ENCODE results near the gene FAAP20.

Gene FAAP20

GRCh38 chr1:2175681-2176454, 18.7 kb downstream of the FAAP20 start:
- Histone ChIP-seq H3K9me3 (ENCODE audit: control insufficient read depth, low read length) (no peaks in the 10 kb centered on the region), H3K4me1 (ENCODE audit: control insufficient read depth, insufficient read depth, low read length) (no peaks in the 10 kb centered on the region), H3K36me3 (ENCODE audit: control insufficient read depth, insufficient read depth, low read length) (peaks cover 3% of the 10 kb centered on the region), H3K4me3 (ENCODE audit: insufficient read depth, low read depth, low read length) (no peak overlapping the region), H3K27me3 (ENCODE audit: control insufficient read depth, insufficient read depth, low read length, poor library complexity, severe bottlenecking) (no peaks in the 10 kb centered on the region), H3K27ac (ENCODE audit: insufficient read depth, low read depth, low read length, poor library complexity, severe bottlenecking) (no peak overlapping the region)
- WGBS, 2 experiments, result 95% methylated on average over 42 of the region's 42 CpGs

DNA sequence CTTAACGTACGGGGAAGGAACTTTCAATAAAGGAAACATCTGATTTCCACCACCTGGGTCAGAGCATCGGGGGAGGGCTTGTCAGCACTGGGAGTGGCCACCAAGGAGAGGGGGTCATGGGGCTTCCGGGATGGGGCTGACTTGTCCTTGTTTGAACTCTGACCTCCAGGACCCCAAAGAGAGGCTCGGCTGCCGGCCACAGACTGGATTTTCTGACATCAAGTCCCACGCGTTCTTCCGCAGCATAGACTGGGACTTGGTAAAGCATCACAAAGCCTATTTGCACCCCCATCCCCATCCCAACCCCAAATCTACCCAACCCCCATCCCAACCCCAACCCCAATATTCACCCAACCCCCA, 19.5 kb downstream of the FAAP20 start:
- no peaks in the 10 kb centered on the region for H3K4me1 ChIP-seq (ENCODE audit: control insufficient read depth, insufficient read depth, low read length)
- no peaks in the 10 kb centered on the region for H3K9me3 ChIP-seq (ENCODE audit: control insufficient read depth, low read length)
- H3K36me3 ChIP-seq (ENCODE audit: control insufficient read depth, insufficient read depth, low read length), result peaks cover 3% of the 10 kb centered on the region
- no peak overlapping the region for H3K27ac ChIP-seq (ENCODE audit: insufficient read depth, low read depth, low read length, poor library complexity, severe bottlenecking)
- no peaks in the 10 kb centered on the region for H3K27me3 ChIP-seq (ENCODE audit: control insufficient read depth, insufficient read depth, low read length, poor library complexity, severe bottlenecking)
- no peak overlapping the region for H3K4me3 ChIP-seq (ENCODE audit: insufficient read depth, low read depth, low read length)
- WGBS, 2 experiments, result 95 to 96% methylated on average over 9 of the region's 9 CpGs

DNA sequence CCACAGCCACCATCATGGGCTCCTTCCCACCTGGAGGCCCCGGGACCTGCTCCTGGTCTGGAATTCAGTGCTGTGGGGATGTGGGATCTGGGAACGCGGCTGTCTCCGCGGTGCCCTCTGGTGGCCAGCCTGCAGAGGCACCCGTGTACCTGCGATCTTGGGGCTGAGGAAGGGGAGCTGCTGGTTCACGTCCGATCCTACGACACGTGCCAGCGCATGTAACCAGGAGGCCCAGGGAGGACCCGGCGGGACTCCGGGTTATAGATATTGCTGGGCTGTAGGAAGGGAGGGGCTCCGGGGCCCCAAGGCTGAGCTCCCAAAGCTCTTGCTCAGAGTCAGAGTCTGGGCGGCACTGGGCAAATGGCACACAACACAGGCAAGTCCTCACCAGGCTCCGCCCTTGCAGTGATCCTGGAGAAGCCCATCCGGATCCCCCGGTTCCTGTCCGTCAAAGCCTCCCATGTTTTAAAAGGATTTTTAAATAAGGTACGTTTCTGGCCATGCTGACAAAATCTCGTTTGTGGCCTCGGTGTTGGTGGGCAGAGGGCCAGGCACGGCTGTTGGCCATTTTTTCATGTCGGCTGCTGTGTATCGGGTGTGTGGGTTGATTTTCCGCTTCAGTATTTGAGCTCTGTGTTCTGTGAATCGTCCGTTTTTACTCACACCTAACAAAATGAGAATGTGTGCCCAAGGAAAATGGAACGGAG, 20.1 kb downstream of the FAAP20 start:
- H3K36me3 ChIP-seq (ENCODE audit: control insufficient read depth, insufficient read depth, low read length), result peaks cover 3% of the 10 kb centered on the region
- no peaks in the 10 kb centered on the region for H3K9me3 ChIP-seq (ENCODE audit: control insufficient read depth, low read length)
- H3K27me3 ChIP-seq (ENCODE audit: control insufficient read depth, insufficient read depth, low read length, poor library complexity, severe bottlenecking), result no peaks in the 10 kb centered on the region
- 57 to 61% methylated on average over 31 of the region's 31 CpGs for WGBS, 2 experiments
- no peak overlapping the region for H3K4me3 ChIP-seq (ENCODE audit: insufficient read depth, low read depth, low read length)
- H3K4me1 ChIP-seq (ENCODE audit: control insufficient read depth, insufficient read depth, low read length), result no peaks in the 10 kb centered on the region
- no peak overlapping the region for H3K27ac ChIP-seq (ENCODE audit: insufficient read depth, low read depth, low read length, poor library complexity, severe bottlenecking)

DNA sequence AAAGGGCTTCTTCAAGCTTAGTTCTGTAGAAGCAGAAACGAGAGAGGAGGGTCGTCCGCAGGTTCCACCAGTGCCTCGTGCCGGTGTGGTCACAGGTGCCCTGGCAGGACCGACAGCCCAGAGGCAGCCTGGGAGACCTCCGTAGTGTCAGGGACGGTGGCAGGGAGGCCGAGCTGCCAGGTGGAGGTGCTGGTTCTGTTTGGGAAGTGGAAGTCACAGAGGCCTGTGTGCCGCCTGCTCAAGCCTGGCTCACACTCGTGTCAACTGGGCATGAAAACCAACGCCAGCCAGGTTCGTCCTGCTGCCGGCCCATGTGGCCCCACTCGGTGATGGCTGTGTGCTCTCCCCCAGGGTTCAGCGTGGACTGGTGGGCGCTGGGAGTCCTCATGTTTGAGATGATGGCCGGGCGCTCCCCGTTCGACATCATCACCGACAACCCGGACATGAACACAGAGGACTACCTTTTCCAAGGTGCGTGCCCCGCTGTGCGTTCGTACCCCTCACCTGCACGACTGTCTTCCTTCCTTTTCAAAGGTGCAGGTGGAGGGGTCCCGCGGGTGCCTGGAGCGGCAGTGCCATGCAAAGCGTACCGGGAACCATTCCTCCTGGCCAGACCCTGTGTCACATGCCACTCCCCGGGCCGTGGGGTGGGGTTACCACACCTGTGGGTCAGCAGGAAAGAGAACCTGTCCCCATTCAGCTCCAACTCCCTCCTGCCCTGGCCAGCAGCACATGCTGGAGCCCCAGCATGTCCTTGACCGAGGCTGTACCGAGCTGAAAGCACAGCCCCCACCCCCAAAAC, 20.8 kb downstream of the FAAP20 start:
- no peak overlapping the region for H3K4me3 ChIP-seq (ENCODE audit: insufficient read depth, low read depth, low read length)
- 89 to 90% methylated on average over 37 of the region's 37 CpGs for WGBS, 2 experiments
- H3K4me1 ChIP-seq (ENCODE audit: control insufficient read depth, insufficient read depth, low read length), result no peaks in the 10 kb centered on the region
- peaks cover 3% of the 10 kb centered on the region for H3K36me3 ChIP-seq (ENCODE audit: control insufficient read depth, insufficient read depth, low read length)
- H3K9me3 ChIP-seq (ENCODE audit: control insufficient read depth, low read length), result no peaks in the 10 kb centered on the region
- H3K27ac ChIP-seq (ENCODE audit: insufficient read depth, low read depth, low read length, poor library complexity, severe bottlenecking), result no peak overlapping the region
- no peaks in the 10 kb centered on the region for H3K27me3 ChIP-seq (ENCODE audit: control insufficient read depth, insufficient read depth, low read length, poor library complexity, severe bottlenecking)

GRCh38 chr1:2172551-2173146, 21.9 kb downstream of the FAAP20 start:
- Histone ChIP-seq H3K4me3 (ENCODE audit: insufficient read depth, low read depth, low read length) (no peak overlapping the region), H3K9me3 (ENCODE audit: control insufficient read depth, low read length) (no peaks in the 10 kb centered on the region), H3K27ac (ENCODE audit: insufficient read depth, low read depth, low read length, poor library complexity, severe bottlenecking) (no peak overlapping the region), H3K36me3 (ENCODE audit: control insufficient read depth, insufficient read depth, low read length) (peaks cover 3% of the 10 kb centered on the region), H3K4me1 (ENCODE audit: control insufficient read depth, insufficient read depth, low read length) (no peaks in the 10 kb centered on the region), H3K27me3 (ENCODE audit: control insufficient read depth, insufficient read depth, low read length, poor library complexity, severe bottlenecking) (no peaks in the 10 kb centered on the region)
- 95 to 96% methylated on average over 33 of the region's 33 CpGs for WGBS, 2 experiments

DNA sequence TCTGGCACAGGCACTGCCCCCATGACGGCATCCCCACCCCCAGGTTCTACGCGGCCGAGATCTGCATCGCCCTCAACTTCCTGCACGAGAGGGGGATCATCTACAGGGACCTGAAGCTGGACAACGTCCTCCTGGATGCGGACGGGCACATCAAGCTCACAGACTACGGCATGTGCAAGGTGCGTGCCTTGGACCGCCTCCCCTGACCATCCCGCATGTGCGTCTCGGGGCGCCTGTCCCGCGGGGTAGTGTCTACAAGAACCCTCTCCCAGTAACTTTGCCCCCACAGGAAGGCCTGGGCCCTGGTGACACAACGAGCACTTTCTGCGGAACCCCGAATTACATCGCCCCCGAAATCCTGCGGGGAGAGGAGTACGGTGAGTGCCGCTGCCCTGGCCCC, 22.6 kb downstream of the FAAP20 start:
- Histone ChIP-seq H3K36me3 (ENCODE audit: control insufficient read depth, insufficient read depth, low read length) (peaks cover 3% of the 10 kb centered on the region), H3K9me3 (ENCODE audit: control insufficient read depth, low read length) (no peaks in the 10 kb centered on the region), H3K4me3 (ENCODE audit: insufficient read depth, low read depth, low read length) (no peak overlapping the region), H3K27ac (ENCODE audit: insufficient read depth, low read depth, low read length, poor library complexity, severe bottlenecking) (no peak overlapping the region), H3K4me1 (ENCODE audit: control insufficient read depth, insufficient read depth, low read length) (no peaks in the 10 kb centered on the region), H3K27me3 (ENCODE audit: control insufficient read depth, insufficient read depth, low read length, poor library complexity, severe bottlenecking) (no peaks in the 10 kb centered on the region)
- 95 to 97% methylated on average over 26 of the region's 26 CpGs for WGBS, 2 experiments

GRCh38 chr1:2170211-2170610, 24.4 kb downstream of the FAAP20 start:
- Histone ChIP-seq H3K36me3 (ENCODE audit: control insufficient read depth, insufficient read depth, low read length) (no peaks in the 10 kb centered on the region), H3K27me3 (ENCODE audit: control insufficient read depth, insufficient read depth, low read length, poor library complexity, severe bottlenecking) (no peaks in the 10 kb centered on the region), H3K9me3 (ENCODE audit: control insufficient read depth, low read length) (no peaks in the 10 kb centered on the region), H3K27ac (ENCODE audit: insufficient read depth, low read depth, low read length, poor library complexity, severe bottlenecking) (no peak overlapping the region), H3K4me3 (ENCODE audit: insufficient read depth, low read depth, low read length) (no peak overlapping the region), H3K4me1 (ENCODE audit: control insufficient read depth, insufficient read depth, low read length) (no peaks in the 10 kb centered on the region)
- WGBS, 2 experiments, result 94 to 96% methylated on average over 11 of the region's 11 CpGs

GRCh38 chr1:2169200-2169836, 25.3 kb downstream of the FAAP20 start:
- 96 to 97% methylated on average over 35 to 40 of the region's 43 CpGs for WGBS, 2 experiments
- Histone ChIP-seq H3K27me3 (ENCODE audit: control insufficient read depth, insufficient read depth, low read length, poor library complexity, severe bottlenecking) (no peaks in the 10 kb centered on the region), H3K4me3 (ENCODE audit: insufficient read depth, low read depth, low read length) (no peak overlapping the region), H3K4me1 (ENCODE audit: control insufficient read depth, insufficient read depth, low read length) (no peaks in the 10 kb centered on the region), H3K27ac (ENCODE audit: insufficient read depth, low read depth, low read length, poor library complexity, severe bottlenecking) (no peak overlapping the region), H3K9me3 (ENCODE audit: control insufficient read depth, low read length) (no peaks in the 10 kb centered on the region), H3K36me3 (ENCODE audit: control insufficient read depth, insufficient read depth, low read length) (no peaks in the 10 kb centered on the region)

GRCh38 chr1:2168535-2168934, 26.0 kb downstream of the FAAP20 start:
- 96% methylated on average over 12 of the region's 12 CpGs for WGBS, 2 experiments

More at GRCh38 chr1:2168535-2168934, 26.0 kb downstream of the FAAP20 start:
- H3K27me3 ChIP-seq (ENCODE audit: control insufficient read depth, insufficient read depth, low read length, poor library complexity, severe bottlenecking), result no peaks in the 10 kb centered on the region
- no peaks in the 10 kb centered on the region for H3K4me1 ChIP-seq (ENCODE audit: control insufficient read depth, insufficient read depth, low read length)
- peaks cover 3% of the 10 kb centered on the region for H3K36me3 ChIP-seq (ENCODE audit: control insufficient read depth, insufficient read depth, low read length)
- no peaks in the 10 kb centered on the region for H3K9me3 ChIP-seq (ENCODE audit: control insufficient read depth, low read length)
- no peak overlapping the region for H3K27ac ChIP-seq (ENCODE audit: insufficient read depth, low read depth, low read length, poor library complexity, severe bottlenecking)
- H3K4me3 ChIP-seq (ENCODE audit: insufficient read depth, low read depth, low read length), result no peak overlapping the region
